GM23248 (cell line): ENCODE results near the gene TBX6. TPM values are rescaled to one million over a fixed set of nuclear protein-coding genes. Genes with fewer than 3 reads are reported as not detected.

ENCODE experiments used
- DNase-seq: peaks from one replicate; pipeline ENCODE4 v3.0.0-alpha.2; 2015
- H2AFZ ChIP-seq: fragments of 200-600 bp; sonication (generic); 2 replicates; pipeline ENCODE4 v1.6.1; 2016; ENCODE audit warnings: antibody characterized with exemption
- H3F3A ChIP-seq: fragments of 200-600 bp; sonication (generic); 2 replicates; pipeline ENCODE4 v1.6.1; 2016; ENCODE audit warnings: mild to moderate bottlenecking, antibody characterized with exemption, mixed run types; ENCODE audit not compliant: insufficient read depth
- H3K27ac ChIP-seq: fragments of 200-600 bp; sonication (generic); 2 replicates; pipeline ENCODE4 v1.5.1; 2016; ENCODE audit warnings: mild to moderate bottlenecking
- H3K27me3 ChIP-seq: fragments of 200-600 bp; sonication (generic); replicated peaks from 2 replicates; pipeline ENCODE4 v1.6.1; 2016; ENCODE audit warnings: mild to moderate bottlenecking; ENCODE audit not compliant: insufficient read depth
- H3K36me3 ChIP-seq: fragments of 200-600 bp; sonication (generic); 2 replicates; pipeline ENCODE4 v1.6.1; 2016; ENCODE audit warnings: low read depth, mild to moderate bottlenecking
- H3K4me1 ChIP-seq: fragments of 200-600 bp; sonication (generic); 2 replicates; pipeline ENCODE4 v1.6.1; 2016; ENCODE audit warnings: mild to moderate bottlenecking; ENCODE audit not compliant: insufficient read depth
- H3K4me2 ChIP-seq: fragments of 200-600 bp; sonication (generic); one replicate; pipeline ENCODE4 v1.6.1; 2016; ENCODE audit warnings: mild to moderate bottlenecking; ENCODE audit not compliant: unreplicated experiment
- H3K4me3 ChIP-seq: fragments of 200-600 bp; sonication (generic); 2 replicates; pipeline ENCODE4 v1.5.1; 2016; ENCODE audit warnings: mild to moderate bottlenecking
- H3K79me2 ChIP-seq: fragments of 200-600 bp; sonication (generic); 2 replicates; pipeline ENCODE4 v1.6.1; 2016; ENCODE audit warnings: mild to moderate bottlenecking; ENCODE audit not compliant: insufficient read depth
- H3K9ac ChIP-seq: fragments of 200-600 bp; sonication (generic); 2 replicates; pipeline ENCODE4 v1.6.1; 2016; ENCODE audit warnings: mild to moderate bottlenecking
- H3K9me2 ChIP-seq: fragments of 200-600 bp; sonication (generic); 2 replicates; pipeline ENCODE4 v1.6.1; 2016; ENCODE audit warnings: mixed run types, mild to moderate bottlenecking, moderate library complexity; ENCODE audit not compliant: insufficient read depth
- H3K9me3 ChIP-seq: fragments of 200-600 bp; sonication (generic); one replicate; pipeline ENCODE4 v1.6.1; 2017; ENCODE audit warnings: low read depth
- H4K20me1 ChIP-seq: fragments of 200-600 bp; sonication (generic); 2 replicates; pipeline ENCODE4 v1.6.0; 2016; ENCODE audit not compliant: insufficient read depth
- EZH2 ChIP-seq: fragments of 200-600 bp; sonication (generic); IDR thresholded peaks from 2 replicates; pipeline ENCODE4 v1.6.1; 2018; ENCODE audit warnings: antibody characterized with exemption, mild to moderate bottlenecking; ENCODE audit not compliant: insufficient read depth, poor library complexity, severe bottlenecking
- EZH2phosphoT487 ChIP-seq: fragments of 200-600 bp; sonication (generic); IDR thresholded peaks from 2 replicates; pipeline ENCODE4 v1.6.1; 2018; ENCODE audit warnings: antibody characterized with exemption, moderate library complexity, mild to moderate bottlenecking, low read depth; ENCODE audit not compliant: insufficient read depth
- WGBS, 2 experiments: methylation state at CpG; one replicate each; pipeline ENCODE4 v1.1.6; 2015 to 2017; ENCODE audit warnings: low lambda C conversion rate in 2 of 2, low coverage in 1 of 2; ENCODE audit errors: missing lambda C conversion rate in 2 of 2; 5-methylcytosine and 5-hydroxymethylcytosine counted together
- in situ Hi-C: fragments of 300-500 bp; cut with MboI; formaldehyde crosslinking; loops from 2 replicates; pipeline ENCODE4 v1.15.0; 2020
- polyA plus RNA-seq: library from polyadenylated mRNA; unstranded; fragments of >200 nt; fragmentation: Nextera tagmentation; extraction: Ambion mirVana; gene quantifications from 2 replicates; pipeline ENCODE4 v1.2.1, GENCODE V29; 2016
- total RNA-seq: library from RNA; depleted of rRNA; stranded (reverse); fragments of >200 nt; shearing (Covaris generic); gene quantifications from 2 replicates; pipeline ENCODE4 v1.2.3, GENCODE V29; 2014

Gene TBX6
- total and polyA plus RNA-seq, 2 experiments from 2014 or later: 0.11 to 0.20 TPM

DNA sequence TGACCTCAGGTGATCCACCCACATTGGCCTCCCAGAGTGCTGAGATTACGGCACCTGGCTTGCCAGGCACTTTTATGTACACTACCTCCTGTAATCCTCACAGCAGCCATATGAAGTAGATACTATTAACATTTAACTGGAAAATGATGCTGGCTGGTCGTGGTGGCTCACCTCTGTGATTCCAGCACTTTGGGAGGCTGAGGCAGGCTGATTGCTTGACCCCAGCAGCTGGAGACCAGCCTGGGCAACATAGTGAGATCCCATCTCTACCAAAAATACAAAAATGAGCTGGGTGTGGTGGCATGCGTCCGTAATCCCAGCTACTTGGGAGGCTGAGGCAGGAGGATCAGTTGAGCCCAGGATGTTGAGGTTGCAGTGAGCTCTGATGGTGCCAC lies 33.3 kb upstream of the TBX6 start:
- Histone ChIP-seq H3K4me3 (no peak overlapping the region; the same call in 1 of the 2 replicates), H4K20me1 (no peaks in the 10 kb centered on the region), H3K9me2 (no peaks in the 10 kb centered on the region), H3K27ac (peak overlapping the region; percentile 81), H3K4me2 (peak overlapping the region; percentile 68), H3K9ac (peak overlapping the region; percentile 53; the same call in 1 of the 2 replicates), H3K4me1 (peaks cover 14% of the 10 kb centered on the region), H3K36me3 (peaks cover under 1% of the 10 kb centered on the region; the same call in 1 of the 2 replicates), H3K27me3 (no peaks in the 10 kb centered on the region), H3F3A (peaks cover 14% of the 10 kb centered on the region), H3K79me2 (no peaks in the 10 kb centered on the region), H3K9me3 (no peaks in the 10 kb centered on the region), H2AFZ (no peak overlapping the region)
- in situ Hi-C loops: loop anchor here (5.0 to 25.0 kb wide), 3 partner anchors 53 to 487 kb away; partner anchors contain the start of genes ZNF689 and ZNF771
- WGBS, 2 experiments: 90 to 91% methylated on average over 4 of the region's 4 CpGs
- TF ChIP-seq EZH2phosphoT487 (no peak), EZH2 (no peak)
- DNase-seq: no peak

DNA sequence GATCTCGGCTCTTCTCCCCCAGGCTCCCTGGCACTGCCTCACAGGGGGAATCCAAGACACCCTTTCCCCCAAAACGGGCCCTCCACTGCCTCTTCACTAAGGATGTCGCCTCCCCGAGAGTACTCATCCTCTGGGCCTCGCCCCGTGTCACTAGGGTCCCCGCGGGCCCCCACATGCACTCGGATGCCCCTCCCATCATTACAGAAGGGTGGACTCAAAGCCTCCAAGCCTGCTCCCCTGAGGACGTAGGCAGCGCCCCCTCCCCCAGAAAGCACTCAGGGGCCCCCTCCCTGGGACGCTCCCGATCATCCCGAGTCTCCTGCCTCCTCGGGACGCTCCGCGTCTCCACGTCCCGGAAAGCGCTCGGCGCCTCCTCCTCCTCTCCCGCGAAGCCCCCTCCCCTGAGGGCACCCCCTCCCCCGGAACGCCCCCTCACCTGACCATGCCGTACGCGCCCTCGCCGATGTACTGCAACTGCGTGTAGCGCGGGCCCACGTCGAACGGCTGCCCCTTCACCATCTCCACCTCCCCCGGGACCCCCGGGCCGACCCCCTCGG lies 31.0 kb upstream of the TBX6 start:
- 0 out of 2 replicates have a peak overlapping the region, but pooled peaks have one; percentile 25 for H3K27ac ChIP-seq

DNA sequence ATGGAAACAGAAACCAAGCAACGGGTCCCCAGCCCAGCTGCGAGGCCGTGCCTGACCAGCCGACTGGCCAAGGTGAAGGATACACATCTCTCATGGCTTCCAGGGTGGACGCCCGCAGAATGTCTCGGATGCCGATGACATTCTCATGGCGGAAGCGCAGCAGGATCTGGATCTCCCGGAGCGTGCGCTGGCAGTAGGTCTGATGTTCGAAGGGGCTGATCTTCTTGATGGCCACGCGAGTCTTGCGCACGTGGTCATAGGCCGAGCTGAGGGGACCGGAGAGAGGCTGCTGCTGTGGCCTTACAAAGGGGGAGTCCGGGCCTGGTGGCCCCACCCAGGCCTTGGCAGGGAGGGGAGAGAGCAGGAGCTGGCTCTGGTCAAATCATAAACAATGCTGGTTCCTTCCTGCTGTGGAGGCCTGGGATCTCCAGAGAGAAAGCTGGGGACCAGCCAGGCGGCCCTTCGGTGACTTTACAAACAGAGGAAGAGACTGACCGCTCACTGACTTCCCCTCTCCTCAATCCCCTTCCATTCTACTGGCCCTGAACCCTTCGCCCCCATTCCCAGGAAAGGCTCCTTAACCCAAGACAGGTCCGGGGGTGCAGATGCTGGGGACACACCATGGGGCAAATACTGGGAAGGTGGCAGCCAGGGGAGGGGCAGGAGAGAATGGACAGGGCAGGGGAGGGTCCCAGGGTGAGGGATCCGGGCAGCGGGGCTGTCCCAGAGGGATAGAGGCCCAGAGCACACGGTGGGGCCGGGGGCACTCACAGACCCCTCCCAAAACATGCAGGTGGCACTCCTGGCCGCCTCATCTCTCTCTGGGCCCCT lies 30.2 kb upstream of the TBX6 start:
- Histone ChIP-seq H3K27me3 (no peaks in the 10 kb centered on the region), H3F3A (peaks cover 14% of the 10 kb centered on the region), H3K9ac (peak overlapping the region; percentile 88), H4K20me1 (no peaks in the 10 kb centered on the region), H3K27ac (0 out of 2 replicates have a peak overlapping the region, but pooled peaks have one; percentile 8), H3K4me2 (peak overlapping the region; percentile 88), H3K9me3 (no peaks in the 10 kb centered on the region), H3K36me3 (peaks cover 10% of the 10 kb centered on the region), H2AFZ (peak overlapping the region; percentile 99), H3K4me1 (peaks cover 14% of the 10 kb centered on the region), H3K79me2 (no peaks in the 10 kb centered on the region), H3K9me2 (no peaks in the 10 kb centered on the region), H3K4me3 (peak overlapping the region; percentile 86)
- peak; percentile 31 for DNase-seq
- in situ Hi-C loops: loop anchor here (5.0 to 25.0 kb wide), 2 partner anchors 50 to 290 kb away; partner anchors contain the start of gene ZNF771
- WGBS, 2 experiments: 59 to 66% methylated on average over 28 to 31 of the region's 31 CpGs
- no peak for TF ChIP-seq EZH2phosphoT487
- TF ChIP-seq EZH2: no peak

More for the DNA sequence above, 31.0 kb upstream of the TBX6 start:
- Histone ChIP-seq H3F3A (peaks cover 14% of the 10 kb centered on the region), H3K9ac (peak overlapping the region; percentile 88), H3K9me3 (no peaks in the 10 kb centered on the region), H3K79me2 (no peaks in the 10 kb centered on the region), H3K36me3 (peaks cover 10% of the 10 kb centered on the region), H3K4me2 (peak overlapping the region; percentile 88), H3K27me3 (no peaks in the 10 kb centered on the region), H3K4me3 (peak overlapping the region; percentile 86), H3K9me2 (no peaks in the 10 kb centered on the region), H4K20me1 (no peaks in the 10 kb centered on the region), H2AFZ (peak overlapping the region; percentile 99), H3K4me1 (peaks cover 14% of the 10 kb centered on the region)
- in situ Hi-C loops: loop anchor here (5.0 to 25.0 kb wide), 2 partner anchors 50 to 290 kb away; partner anchors contain the start of gene ZNF771
- WGBS, 2 experiments: 0 to 3% methylated on average over 4 to 42 of the region's 42 CpGs
- no peak for TF ChIP-seq EZH2phosphoT487
- TF ChIP-seq EZH2: no peak
- DNase-seq: peak; percentile 40

DNA sequence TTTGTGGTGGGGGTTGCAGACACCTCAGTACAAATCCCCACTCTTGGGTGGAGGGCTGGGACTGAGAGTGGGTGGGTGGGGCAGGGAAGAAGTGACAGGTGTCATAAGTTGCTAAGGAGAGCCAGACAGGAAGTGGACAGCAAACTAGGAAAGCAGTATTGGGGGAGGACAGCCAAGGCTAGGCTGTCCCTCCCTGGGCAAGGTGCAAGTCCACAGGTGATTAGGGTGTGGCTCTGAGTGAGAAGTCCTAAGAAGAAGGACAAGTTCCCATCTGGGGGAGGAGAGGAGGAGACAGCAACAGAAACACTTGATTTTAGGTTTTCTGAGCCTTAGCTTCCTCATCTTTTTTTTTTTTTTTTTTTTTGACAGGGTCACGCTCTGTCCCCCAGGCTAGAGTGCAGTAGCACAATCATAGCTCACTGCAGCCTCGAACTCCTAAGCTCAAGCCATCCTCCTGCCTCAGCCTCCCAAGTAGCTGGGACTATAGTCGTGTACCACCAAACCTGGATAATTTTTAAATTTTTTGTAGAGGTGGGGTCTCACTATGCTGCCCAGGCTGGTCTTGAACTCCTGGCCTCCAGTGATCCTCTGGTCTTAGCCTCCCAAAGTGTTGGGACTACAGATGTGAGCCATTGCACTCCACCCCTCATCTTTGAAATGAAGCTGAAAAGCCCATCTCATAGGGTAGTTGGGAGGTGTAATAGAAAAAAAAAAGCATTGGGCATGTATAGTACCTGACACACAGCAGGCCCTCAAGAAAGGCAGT lies 28.8 kb upstream of the TBX6 start:
- WGBS, 2 experiments: 89 to 98% methylated on average over 3 of the region's 3 CpGs
- Histone ChIP-seq H3K4me1 (peaks cover 14% of the 10 kb centered on the region), H2AFZ (no peak overlapping the region), H4K20me1 (no peaks in the 10 kb centered on the region), H3K27ac (no peak overlapping the region), H3K9me2 (no peaks in the 10 kb centered on the region), H3K4me3 (no peak overlapping the region), H3K36me3 (peaks cover 10% of the 10 kb centered on the region), H3K9me3 (no peaks in the 10 kb centered on the region), H3K79me2 (no peaks in the 10 kb centered on the region), H3F3A (peaks cover 14% of the 10 kb centered on the region), H3K27me3 (no peaks in the 10 kb centered on the region), H3K4me2 (no peak overlapping the region), H3K9ac (no peak overlapping the region)
- no peak for TF ChIP-seq EZH2phosphoT487
- no peak for TF ChIP-seq EZH2
- DNase-seq: no peak
- in situ Hi-C loops: loop anchor here (5.0 to 25.0 kb wide), 2 partner anchors 48 to 292 kb away; partner anchors contain the start of gene ZNF771
